Bronchial epithelial cell (primary cell): ENCODE data around the gene CBFA2T3. TPM values are rescaled to one million over a fixed set of nuclear protein-coding genes. Genes with fewer than 3 reads are reported as not detected.

ENCODE experiments used
- DNase-seq: peaks from one replicate; pipeline ENCODE4 v3.0.0-alpha.2; 2010; ENCODE audit warnings: low read depth
- FAIRE-seq: peaks from 2 replicates; lab custom pipeline; 2011; peaks lifted over from hg19 to GRCh38; lab: Jason Lieb, UNC
- H3K27me3 ChIP-seq: 2 replicates; pipeline ENCODE4 v1.5.1; 2011; ENCODE audit warnings: low read length; ENCODE audit not compliant: control insufficient read depth, insufficient read depth
- H3K36me3 ChIP-seq: 2 replicates; pipeline ENCODE4 v1.5.1; 2011; ENCODE audit warnings: low read length; ENCODE audit not compliant: control insufficient read depth, insufficient read depth
- H3K4me3 ChIP-seq: 2 replicates; pipeline ENCODE4 v1.5.1; 2011; ENCODE audit warnings: mild to moderate bottlenecking, low read depth, low read length, control low read depth
- total RNA-seq: library from RNA; depleted of rRNA; stranded (reverse); fragments of >200 nt; gene quantifications from 2 replicates; pipeline ENCODE4 v1.2.1, GENCODE V29; 2014
- TF ChIP-seq, protein P1 (sequence below): IDR thresholded peaks from 2 replicates; pipeline ENCODE4 v1.5.1; 2011; ENCODE audit warnings: mild to moderate bottlenecking, moderate library complexity, low read length, control low read depth, inconsistent platforms; ENCODE audit not compliant: insufficient read depth, severe bottlenecking

The CBFA2T3 gene
- total RNA-seq, 1 donor from 2014 or later = 0.26 TPM

DNA sequence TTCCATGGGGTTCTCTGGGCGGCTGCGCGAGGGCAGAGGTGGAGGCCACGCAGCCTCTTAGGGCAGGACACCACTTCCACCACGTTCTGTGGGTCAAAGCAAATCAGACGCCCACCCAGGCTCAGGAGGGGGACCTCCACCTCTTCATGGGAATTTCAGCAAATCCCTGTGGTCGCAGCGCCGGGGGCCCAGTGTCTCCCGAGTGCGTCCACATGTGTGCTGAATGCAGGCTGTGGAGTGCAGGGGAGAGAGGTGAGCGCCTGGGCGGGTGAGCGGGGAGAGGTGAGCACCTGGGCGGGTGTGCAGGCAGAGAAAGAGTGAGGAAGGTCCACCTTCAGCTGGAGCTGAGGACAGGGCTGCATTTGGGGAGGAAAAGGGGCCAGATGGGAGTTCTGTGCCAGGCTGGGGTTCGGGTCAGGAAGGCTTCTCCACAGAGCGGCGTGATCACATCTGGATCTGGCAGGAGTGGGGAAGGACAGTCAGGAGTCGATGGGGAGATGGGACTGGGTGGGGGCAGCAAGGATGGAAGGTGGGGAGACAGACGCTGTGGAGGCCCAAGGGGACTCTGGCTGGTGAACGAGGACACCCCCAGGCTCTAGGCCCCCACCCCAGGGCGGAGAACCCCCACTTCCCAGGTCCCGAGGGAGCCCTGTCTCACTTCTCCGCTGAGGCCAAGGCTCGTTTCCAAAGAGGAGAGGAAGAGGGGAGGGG is 36.8 kb upstream of the CBFA2T3 start:
- no peak for FAIRE-seq
- TF ChIP-seq, protein P1, sequence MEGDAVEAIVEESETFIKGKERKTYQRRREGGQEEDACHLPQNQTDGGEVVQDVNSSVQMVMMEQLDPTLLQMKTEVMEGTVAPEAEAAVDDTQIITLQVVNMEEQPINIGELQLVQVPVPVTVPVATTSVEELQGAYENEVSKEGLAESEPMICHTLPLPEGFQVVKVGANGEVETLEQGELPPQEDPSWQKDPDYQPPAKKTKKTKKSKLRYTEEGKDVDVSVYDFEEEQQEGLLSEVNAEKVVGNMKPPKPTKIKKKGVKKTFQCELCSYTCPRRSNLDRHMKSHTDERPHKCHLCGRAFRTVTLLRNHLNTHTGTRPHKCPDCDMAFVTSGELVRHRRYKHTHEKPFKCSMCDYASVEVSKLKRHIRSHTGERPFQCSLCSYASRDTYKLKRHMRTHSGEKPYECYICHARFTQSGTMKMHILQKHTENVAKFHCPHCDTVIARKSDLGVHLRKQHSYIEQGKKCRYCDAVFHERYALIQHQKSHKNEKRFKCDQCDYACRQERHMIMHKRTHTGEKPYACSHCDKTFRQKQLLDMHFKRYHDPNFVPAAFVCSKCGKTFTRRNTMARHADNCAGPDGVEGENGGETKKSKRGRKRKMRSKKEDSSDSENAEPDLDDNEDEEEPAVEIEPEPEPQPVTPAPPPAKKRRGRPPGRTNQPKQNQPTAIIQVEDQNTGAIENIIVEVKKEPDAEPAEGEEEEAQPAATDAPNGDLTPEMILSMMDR = no peak

GRCh38 chr16:89013111-89013510 is 36.1 kb upstream of the CBFA2T3 start:
- Histone ChIP-seq H3K36me3 (no peaks in the 10 kb centered on the region), H3K27me3 (no peaks in the 10 kb centered on the region), H3K4me3 (no peak overlapping the region)
- FAIRE-seq (no peak), DNase-seq (no peak)
- TF ChIP-seq, protein P1 = no peak

More for the DNA sequence above, 36.8 kb upstream of the CBFA2T3 start:
- H3K27me3 ChIP-seq = no peaks in the 10 kb centered on the region
- H3K4me3 ChIP-seq = no peak overlapping the region
- no peaks in the 10 kb centered on the region for H3K36me3 ChIP-seq
- DNase-seq = no peak

- Histone ChIP-seq H3K4me3 (no peak overlapping the region), H3K36me3 (no peaks in the 10 kb centered on the region), H3K27me3 (no peaks in the 10 kb centered on the region)
- DNase-seq = no peak
- FAIRE-seq = no peak
- TF ChIP-seq, protein P1 = no peak
Observed at GRCh38 chr16:89012622-89012995, 35.6 kb upstream of the CBFA2T3 start.

DNA sequence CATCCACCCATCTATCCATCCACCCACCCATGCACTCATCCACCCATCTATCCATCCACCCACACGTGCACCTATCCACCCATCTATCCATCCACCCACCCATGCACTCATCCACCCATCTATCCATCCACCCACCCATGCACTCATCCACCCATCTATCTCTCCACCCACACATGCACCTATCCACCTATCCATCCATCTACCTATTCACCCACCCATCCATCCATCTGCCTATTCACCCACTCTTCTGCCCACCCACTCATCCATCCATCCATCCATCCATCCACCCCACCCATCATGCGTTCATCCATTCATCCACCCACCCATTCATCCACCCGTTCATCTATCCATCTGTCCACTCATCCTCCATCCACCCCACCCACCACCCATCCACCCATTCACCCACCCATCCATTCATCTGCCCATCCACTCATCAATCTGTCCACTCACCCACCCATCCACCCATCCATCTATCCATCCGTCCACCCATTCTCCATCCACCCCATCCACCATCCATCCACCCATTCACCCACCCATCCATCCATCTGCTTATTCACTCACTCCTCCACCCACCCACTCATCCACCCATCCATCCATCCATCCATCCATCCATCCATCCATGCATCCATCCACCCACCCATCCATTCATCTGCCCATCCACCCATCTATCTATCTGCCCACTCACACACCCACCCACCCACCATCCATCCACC is 35.1 kb upstream of the CBFA2T3 start:
- no peaks in the 10 kb centered on the region for H3K36me3 ChIP-seq
- TF ChIP-seq, protein P1 = no peak
- H3K27me3 ChIP-seq = no peaks in the 10 kb centered on the region
- FAIRE-seq = no peak
- H3K4me3 ChIP-seq = no peak overlapping the region
- no peak for DNase-seq

DNA sequence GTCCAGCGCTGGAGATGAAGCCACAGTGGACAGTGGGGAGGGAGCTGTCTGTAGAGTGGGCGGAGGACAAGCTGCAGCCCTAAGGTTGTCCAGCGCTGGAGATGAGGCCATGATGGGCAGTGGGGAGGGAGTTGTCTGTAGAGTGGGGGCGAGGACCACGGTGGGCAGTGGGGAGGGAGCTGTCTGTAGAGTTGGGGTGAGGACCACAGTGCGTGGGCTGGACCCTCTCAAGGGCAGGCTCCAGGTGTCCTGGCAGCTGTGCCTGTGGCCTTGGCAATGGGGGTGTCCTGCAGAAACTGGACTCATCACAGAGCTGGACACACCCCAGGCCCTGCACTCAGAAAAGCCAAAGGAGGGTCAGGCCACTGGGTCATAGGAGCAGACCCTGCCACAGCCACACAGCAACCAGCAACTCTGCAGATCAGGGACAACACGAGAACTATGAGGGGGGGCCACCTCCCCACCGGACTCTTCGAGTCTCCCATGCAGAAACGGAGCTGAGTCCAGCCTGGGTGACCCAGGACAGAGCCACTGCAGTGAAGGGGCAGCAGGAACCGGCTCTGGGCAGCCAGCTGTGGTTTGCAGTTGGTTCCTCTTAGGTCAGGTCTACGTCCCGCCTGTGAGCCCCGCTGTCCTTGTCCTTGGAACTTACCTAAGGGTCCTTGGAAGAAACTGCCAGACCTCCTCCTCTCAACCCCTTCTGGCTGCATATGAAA is 33.4 kb upstream of the CBFA2T3 start:
- TF ChIP-seq, protein P1 = no peak
- DNase-seq = no peak
- no peaks in the 10 kb centered on the region for H3K27me3 ChIP-seq
- no peak overlapping the region for H3K4me3 ChIP-seq
- H3K36me3 ChIP-seq = no peaks in the 10 kb centered on the region
- no peak for FAIRE-seq
